Measurements from ENCODE around the gene AHNAK.

DNA sequence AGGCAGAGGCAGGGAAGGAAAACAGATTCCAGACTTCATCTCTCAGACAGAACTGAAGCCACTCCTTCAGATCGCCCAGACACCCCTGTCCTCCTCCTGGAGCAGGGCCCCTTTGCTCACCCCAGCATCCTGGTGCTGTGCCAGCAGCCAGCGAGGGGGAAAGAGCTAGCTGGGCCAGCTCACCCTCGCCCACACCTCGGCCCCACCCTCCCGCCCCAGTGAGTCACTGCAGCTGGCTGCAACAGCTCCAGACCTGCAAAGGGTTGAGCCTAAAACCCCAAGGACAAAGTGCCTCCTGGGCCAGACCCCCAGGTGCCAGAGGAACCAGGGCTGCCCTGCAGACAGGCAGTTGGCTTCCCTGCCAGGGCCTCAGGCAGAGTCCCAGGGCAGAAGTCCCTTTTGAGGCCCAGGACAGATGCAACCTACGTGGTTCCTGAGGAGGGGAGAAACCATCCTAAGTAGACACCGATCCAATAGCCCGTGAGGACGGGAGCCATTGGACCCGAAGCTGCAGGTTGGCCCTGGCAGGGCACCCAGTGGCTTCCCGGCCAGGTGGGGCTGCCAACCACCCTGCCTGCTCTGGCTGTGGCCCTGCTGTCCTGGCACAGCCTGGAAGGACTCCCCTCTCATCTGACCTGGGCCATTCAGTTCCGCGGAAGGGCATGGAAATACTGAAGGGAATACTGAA lies 7.2 kb downstream of the AHNAK start:
- TF ChIP-seq, protein P1, sequence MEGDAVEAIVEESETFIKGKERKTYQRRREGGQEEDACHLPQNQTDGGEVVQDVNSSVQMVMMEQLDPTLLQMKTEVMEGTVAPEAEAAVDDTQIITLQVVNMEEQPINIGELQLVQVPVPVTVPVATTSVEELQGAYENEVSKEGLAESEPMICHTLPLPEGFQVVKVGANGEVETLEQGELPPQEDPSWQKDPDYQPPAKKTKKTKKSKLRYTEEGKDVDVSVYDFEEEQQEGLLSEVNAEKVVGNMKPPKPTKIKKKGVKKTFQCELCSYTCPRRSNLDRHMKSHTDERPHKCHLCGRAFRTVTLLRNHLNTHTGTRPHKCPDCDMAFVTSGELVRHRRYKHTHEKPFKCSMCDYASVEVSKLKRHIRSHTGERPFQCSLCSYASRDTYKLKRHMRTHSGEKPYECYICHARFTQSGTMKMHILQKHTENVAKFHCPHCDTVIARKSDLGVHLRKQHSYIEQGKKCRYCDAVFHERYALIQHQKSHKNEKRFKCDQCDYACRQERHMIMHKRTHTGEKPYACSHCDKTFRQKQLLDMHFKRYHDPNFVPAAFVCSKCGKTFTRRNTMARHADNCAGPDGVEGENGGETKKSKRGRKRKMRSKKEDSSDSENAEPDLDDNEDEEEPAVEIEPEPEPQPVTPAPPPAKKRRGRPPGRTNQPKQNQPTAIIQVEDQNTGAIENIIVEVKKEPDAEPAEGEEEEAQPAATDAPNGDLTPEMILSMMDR (IDR thresholded peaks at IDR 0.05; ENCODE audit: insufficient read depth, low read length), result no peak
- TF ChIP-seq SPI1 (IDR thresholded peaks at IDR 0.05; ENCODE audit: borderline replicate concordance, low read depth) (no peak), REST (IDR thresholded peaks at IDR 0.05; ENCODE audit: insufficient replicate concordance, low read depth) (no peak)
